Hematopoietic multipotent progenitor cell treated with erythropoietin and hydrocortisone succinate and interleukin-3 and kit ligand, for 15 days (in vitro differentiated cells): ENCODE data around the gene NUP98.
"Not testable (repeated sequence)": the region's sequence is repeated elsewhere in the genome, so short reads cannot be mapped to it uniquely, and the experiment has no call there.

Experiments
- DNase-seq: peaks from one replicate; pipeline ENCODE4 v3.0.0-alpha.2; 2015; ENCODE audit warnings: low spot score

NUP98 gene

DNA sequence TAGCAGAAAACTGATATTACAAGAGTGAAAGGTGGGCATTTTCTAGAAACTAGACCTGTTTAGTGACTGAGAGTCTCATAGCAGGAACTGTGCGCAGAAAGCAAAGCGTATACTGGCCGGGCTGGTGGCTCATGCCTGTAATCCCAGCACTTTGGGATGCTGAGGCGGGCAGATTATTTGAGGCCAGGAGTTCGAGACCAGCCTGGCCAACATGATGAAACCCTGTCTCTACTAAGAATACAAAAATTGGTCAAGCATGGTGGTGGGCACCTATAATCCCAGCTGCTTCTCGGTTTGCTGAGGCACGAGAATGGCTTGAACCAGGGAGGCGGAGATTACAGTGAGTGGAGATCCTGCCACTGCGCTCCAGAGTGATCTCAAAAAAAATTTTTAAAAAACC, 1.8 kb upstream of the NUP98 start:
- DNase-seq = no peak

DNA sequence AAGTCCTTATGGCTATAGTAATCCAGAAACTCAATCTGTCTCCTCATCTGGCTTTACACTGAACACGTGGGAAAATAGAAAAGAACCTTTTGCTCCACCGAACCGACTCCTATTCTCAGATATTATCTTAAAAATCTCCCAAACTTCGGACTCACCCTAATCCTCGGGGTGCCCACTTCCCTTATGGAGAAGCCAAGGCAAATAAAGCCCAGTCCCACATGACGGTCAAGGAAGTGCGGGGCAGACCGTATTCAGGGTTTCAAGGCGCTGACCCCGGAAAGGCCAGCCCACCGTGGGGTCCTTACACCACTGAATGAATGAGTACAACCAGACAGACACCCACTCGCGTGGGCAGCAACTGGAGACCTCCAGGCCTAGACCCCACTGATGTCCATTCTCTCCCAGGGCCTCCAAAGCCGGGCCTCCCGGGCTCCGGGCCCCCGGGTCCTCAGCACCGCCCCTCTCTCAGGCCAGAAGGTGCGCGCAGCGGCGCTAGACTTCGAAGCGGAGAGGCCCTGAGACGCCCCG, 489 bp downstream of the NUP98 start:
- DNase-seq = no peak

DNA sequence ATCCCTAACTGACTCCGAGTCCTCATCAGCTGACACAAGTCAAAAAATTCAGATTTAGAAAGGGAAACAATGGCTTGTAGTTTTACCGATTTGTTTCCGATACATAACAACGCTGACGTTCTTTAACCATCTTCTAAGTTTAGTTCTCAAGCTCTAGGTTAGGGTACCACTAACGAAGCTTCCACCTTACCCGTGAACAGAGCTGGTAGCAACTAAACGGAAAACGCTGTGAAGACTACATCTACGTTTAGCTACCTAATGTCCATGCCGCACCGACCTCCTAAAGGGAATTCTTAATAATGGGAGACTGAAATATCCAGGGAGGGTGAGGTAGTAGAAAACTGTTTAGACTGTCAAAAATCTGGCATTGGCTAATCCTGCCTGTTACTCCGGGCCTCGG, 1.0 kb downstream of the NUP98 start:
- no peak for DNase-seq

DNA sequence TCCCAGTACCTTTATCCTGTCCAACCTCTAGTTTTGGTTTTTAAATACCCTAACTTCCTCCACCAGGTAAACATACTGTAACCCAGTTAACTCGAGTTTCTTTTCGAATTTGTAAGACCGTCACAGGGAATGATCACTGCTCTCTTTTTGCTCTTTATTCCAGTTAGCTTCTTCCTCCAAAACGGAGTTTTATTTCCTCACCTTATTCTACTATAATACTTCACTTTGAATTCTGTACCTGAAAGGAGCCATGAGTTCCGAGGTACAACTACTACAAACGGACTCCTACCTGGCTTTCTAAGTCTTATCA, 1.4 kb downstream of the NUP98 start:
- DNase-seq = no peak

DNA sequence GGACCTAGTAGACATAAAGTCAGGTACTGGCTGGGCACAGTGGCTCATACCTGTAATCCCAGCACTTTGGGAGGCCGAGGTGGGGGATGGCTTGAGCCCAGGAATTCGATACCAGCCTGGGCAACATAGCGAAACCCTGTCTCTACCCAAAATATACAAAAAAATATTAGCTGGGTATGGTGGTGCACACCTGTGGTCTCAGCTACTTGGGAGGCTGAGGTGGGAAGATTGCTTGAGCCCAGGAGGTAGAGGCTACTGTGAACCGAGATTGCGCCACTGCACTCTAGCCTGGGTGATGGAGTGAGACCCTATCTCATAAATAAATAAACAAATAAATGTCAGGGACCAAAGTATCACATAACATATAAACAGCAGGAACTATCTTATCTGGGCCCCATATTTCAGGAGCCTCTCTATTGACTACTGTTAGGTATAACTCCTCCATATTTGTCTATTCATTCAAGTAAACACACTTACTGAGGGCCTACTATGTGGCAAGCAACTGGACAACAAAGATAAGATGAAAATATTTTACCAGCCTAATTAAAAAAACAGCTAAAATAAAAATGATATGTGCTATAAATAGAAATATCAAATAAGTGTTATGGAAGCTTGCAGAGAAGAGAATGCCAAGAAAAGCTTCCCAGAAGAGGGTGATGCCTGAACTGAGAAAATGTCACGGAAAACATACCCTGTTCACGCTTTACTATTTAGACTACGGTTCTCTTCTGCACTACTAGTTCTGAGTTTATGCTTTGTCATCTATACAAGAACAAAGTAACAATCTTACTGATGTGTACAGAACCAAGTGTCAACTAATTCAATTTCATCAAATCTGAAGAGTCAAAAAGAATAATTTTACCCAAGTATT, 2.0 kb downstream of the NUP98 start:
- peak; percentile 45 for DNase-seq

DNA sequence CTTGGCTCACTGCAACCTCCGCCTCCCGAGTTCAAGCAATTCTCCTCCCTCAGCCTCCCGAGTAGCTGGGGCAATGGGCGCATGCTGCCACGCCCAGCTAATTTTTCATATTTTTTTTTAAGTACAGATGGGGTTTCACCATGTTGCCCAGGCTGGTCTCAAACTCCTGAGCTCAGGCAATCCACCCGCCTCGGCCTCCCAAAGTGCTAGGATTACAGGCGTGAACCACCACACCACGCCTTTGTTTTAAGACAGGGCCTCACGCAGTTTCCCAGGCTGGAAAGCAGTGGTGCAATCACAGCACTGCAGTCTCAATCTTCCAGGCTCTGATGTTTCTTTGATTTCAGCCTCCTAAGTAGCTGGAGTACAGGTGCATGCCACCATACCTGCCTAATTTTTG, 3.0 kb downstream of the NUP98 start:
- DNase-seq = not testable (repeated sequence)

DNA sequence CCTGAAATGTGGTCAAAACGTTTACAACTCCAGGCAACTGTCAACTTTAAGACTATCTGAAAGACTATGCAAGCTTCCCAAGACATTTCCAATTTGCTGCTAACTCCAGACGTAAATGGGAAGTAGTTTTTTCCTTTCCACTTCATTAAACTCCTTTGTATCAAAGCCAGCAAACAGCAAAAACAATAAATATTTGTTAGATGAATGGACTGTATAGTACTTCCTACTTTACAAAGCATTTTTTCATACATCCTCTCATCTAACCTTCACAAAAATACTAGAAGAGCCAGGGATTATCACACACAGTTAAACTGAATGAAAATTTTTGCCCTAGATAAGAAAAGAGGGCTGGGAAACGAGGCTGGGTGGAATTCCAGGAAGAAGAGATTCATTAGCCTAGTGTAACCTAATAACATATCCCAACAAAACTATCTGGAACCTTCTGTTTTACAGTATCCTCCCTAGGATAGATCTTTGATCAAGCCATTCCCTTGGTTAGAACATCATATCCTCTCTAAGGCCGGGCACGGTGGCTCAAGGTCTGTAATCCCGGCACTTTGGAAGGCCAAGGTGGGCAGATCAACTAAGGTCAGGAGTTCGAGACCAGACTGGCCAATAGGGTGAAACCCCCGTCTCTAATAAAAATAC, 10.4 kb downstream of the NUP98 start:
- DNase-seq = no peak

DNA sequence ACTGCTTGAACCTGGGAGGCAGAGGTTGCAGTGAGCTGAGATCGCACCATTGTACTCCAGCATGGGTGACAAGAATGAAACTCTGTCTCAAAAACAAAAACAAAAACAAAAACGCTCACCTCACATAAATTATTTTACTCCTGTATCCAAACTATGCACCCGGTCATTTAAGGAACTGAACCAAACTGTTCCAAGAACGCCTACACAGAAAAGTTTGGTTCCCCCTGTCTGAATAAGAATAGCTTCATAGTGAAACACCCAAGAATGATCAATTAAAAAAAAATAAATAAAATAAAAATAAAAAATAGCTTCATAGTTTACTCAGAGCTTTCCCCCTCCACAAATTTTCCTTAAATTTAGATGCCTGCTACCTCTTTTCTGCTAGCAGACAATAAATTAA, 13.7 kb downstream of the NUP98 start:
- no peak for DNase-seq

DNA sequence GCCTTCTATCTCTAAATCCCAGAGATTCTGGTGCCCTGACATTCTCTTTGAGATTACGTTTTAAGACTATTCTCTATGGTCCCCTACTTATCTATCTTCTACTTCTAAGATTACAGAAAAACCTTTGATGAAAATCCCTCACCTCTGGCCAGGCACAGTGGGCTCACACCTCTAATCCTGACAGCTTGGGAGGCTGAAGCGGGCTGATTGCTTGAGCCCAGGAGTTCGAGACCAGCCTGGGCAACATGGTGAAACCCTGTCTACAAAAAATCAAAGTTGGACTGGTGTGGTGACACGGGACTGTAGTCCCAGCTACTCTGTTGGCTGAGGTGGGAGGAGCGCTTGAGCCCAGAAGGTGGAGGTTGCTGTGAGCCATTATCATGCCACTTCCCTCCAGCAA, 14.4 kb downstream of the NUP98 start:
- DNase-seq = no peak

DNA sequence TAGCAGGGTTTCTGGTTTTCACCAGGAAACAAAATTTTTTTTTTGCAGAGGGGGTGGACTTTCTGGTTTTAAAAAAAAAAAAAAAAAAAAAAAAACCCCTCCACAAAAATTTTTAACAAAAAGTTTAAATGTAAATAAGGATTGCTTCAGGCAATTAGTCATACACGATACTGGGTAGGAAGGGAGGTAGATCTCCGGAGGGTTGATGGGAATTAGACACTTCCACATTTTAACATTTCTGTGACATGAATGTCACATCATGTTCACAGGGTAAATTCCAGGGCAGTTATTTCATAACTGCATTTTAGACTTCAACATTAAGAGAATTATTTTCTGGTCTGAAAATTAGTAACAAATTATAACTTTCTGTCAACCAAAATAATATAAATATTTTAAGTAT, 15.9 kb downstream of the NUP98 start:
- no peak for DNase-seq

DNA sequence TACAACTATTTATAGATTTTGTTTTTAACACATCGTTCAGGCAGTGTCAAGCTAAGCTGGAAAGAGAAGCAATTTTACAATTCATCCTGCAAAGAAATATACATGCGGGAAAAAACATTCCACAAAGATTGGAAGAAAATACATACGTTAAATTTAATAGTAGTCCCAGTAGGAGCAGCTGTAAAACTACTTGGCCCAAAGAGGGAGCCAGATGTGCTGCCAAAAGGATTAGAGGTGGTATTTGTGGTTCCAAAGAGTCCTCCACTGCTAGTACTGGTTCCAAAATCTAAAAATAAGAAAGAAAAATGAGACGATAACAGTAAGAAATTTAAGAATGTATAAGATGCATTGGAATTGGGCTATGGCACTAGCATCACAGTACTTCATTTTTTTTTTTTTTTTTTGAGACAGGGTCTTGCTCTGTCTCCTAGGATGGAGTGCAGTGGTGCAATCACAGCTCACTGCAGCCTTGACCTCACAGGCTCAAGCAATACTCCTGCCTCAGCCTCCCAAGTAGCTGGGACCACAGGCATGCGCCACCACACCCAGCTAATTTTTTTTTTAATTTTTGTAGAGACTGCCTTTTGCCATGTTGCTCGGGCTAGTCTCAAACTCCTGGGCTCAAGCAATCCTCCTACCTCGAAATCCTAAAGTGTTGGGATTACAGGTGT, 21.5 kb downstream of the NUP98 start:
- no peak for DNase-seq

DNA sequence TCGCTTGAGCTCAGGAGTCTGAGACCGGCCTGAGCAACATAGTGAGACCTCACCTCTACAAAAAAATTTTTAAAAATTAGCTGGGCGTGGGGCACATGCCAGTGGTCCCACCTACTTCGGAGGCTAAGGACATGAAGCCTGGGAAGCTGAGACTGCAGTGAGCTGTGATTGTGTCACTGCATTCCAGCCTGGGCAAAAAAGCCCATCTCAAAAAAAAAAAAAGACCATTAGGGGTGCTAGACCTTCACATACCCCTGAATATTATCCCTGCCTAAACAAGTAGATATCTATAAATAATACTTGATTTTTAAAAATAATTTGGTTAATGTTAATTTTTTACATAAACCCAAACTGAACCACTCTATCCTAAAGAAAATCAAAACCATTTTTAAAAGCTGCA, 24.2 kb downstream of the NUP98 start:
- no peak for DNase-seq

DNA sequence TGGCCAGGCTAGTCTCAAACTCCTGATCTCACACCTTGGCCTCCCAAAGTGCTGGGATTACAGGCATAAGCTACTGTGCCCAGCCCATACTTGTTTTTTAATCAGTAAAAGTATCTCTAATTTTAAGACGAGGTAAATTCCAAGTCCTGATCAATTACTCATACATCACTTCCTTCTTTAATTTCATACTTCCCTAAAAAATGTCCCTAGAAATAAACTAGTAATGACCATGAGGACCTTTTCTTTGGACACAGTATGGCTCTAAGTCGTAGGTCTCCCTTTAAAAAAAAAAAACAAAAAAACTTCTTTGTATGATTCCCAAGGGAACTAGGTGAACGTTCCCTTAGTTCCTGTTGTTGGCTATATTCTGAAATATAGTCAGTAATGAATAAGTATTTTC, 29.8 kb downstream of the NUP98 start:
- DNase-seq = no peak

DNA sequence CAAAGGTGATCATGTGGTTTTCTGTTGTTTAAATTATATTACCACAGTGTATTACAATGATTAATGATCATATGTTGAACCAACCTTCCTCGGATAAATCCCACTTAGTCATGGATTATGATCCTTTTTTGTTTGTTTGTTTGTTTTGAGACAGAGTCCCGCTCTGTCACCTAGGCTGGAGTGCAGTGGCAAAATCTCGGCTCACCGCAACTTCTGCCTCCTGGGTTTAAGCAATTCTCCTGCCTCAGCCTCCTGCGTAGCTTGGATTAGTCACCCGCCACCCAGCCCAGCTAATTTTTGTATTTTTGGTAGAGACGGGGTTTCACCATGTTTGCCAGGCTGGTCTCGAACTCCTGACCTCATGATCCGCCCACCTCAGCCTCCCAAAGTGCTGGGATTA, 30.5 kb downstream of the NUP98 start:
- not testable (repeated sequence) for DNase-seq

DNA sequence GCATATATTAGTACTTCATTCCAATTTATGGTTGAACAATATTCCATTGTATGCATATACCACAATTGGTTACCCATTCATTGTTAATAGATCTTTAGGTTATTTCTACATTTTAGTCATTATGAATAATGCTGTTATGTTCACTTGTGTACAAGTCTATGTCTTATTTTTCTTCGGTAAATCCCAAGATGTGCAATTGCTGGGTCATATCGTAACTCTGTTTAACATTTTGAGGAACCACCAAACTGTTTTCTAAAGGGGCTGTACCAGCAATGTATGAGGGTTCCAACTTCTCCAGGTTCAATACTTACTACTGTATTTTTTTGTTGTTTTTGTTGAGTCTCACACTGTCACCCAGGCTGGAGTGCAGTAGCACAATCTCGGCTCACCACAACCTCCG, 33.1 kb downstream of the NUP98 start:
- DNase-seq = no peak

DNA sequence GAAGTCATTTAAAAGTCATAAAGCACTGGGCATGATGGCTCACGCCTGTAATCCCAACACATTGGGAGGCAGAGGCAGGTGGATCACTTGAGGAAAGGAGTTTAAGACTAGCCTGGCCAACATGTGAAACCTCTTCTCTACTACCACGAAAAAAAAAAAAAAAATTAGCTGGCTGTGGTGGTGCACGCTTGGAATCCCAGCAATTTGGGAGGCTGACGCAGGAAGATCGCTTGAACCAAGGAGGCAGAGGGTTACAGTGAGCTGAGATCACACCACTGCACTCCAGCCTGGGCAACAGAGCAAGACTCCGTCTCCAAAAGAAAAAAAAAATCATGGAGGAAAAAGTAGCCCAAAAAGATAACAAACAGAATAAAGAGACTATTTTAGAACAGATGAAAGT, 42.2 kb downstream of the NUP98 start:
- no peak for DNase-seq

DNA sequence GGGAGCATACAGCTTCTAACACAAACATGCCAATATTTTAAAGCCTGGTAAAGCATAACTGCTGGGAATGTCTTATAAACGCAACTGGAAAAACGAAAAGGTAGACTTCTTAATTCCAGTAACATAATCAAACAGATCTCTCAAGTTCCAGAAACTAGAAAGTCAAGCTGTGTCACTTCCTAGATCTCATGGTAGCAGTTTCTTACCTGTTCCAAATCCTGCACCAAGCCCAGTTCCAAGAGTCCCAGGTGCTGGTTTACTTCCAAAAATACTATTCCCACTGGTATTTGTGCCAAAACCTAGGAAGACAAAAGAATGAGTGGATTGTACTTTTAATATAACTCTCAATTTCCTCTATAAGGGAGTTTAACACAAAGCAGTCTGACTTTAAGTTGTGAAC, 44.2 kb downstream of the NUP98 start:
- DNase-seq = no peak

DNA sequence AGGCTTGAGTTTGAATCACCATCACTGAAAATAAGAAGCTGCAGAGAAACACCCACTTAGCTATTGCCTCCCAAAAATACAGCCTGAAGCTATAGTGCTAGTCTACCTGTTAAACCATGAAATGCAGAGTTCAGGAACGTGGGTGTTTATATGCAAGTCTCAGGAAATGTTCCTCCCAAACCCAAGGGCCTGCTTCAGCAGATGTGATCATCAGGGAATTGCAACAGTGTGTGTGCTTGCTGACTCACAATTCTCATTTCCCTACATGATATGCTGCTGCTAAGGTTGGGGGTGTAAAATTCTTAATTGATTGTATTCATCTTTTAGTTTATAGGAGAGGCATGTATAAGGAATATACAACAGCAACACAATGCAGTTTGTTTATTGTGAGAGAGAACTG, 49.6 kb downstream of the NUP98 start:
- DNase-seq = no peak

DNA sequence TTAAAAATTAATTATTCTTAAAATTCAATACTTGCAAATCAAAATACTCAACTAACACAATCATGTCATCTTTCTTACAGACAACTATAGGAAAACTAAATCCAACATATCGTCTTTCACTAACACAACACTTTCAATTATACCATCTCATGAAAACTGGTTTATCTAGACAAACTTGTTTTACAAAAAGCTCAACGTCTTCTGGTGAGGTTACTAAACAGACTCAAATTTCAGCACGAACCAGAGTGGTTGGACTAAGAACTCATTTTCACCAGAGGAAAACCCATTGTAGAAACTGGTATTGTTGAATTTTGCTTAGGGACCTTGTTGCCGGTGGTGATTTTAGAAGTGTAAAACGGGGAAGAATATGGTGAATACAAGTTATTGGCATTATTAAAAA, 52.2 kb downstream of the NUP98 start:
- no peak for DNase-seq

DNA sequence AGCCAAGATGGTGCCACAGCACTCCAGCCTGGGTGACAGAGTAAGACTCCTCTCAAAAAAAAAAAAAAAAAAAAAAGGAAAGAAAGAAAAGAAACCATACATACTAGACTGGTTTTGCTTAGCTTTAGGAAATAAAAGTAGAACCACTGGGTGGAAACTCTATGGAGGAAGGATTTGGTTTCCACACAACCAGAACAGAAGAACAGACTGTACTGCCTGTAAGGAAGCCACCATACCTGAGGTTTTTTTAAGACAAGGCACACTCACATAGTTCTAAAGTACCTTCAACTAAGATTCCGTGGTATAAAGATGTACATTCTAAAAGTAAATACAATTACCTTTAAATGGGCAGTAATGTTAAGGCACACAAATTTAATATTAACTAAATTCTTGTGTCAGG, 58.6 kb downstream of the NUP98 start:
- DNase-seq = no peak

DNA sequence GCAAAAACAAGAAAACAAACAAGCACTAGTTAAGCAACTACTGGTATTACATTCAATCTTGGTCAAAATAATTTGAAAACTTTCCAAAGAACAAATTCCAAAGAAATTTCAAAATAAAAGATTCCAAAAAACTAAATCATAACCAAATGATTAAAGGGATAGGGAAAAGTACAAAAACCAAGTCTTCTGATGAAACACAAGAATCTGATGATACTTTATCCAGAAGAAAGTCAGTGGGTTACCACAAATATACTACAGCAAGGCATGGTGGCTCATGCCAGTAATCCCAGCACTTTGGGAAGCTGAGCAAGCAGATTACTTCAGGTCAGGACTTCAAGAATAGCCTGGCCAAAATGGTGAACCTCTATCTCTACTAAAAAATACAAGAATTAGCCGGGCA, 59.1 kb downstream of the NUP98 start:
- no peak for DNase-seq

DNA sequence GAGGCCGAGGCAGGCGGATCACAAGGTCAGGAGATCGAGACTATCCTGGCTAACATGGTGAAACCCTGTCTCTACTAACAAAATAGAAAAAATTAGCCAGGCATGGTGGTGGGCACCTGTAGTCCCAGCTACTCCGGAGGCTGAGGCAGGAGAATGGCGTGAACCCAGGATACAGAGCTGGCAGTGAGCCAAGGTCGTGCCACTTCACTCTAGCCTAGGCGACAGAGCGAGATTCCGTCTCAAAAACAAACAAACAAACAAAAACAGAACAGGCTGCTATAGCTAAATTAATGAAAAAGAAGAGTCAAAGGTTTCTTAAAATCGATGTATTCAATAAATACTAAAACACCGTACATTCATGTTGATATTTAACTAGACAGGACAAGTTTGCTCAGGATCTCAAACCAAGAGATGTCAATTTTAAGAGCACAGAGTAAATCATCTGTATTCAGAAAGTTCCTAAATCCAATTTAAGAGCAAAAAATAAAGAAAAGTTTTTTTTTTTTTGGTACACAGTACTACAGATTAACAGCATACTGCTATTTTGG, 59.9 kb downstream of the NUP98 start:
- no peak for DNase-seq

DNA sequence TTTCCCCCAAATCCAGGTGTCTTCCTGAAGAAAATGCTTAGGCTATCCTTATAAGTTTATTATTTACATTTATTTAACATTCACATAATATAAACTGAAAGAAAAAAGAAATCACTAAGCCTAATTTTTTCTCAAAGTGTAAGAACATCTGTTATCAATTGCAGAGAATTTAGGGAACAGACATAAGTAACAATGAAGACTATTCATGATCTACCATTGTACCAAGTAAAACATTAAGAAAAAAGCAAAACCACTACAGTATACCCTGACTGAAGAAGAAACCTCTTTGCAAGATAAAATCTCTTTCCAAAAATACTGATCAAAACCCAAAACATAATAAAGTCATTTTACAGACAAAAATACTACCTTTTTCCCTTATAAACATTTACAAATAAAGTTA, 60.5 kb downstream of the NUP98 start:
- no peak for DNase-seq
